Activated naive CD8-positive, alpha-beta T cell treated with anti-CD3 and anti-CD28 coated beads, Interleukin-2, amount 50 U/mL, for 24 hours (primary cell): Measurements from ENCODE around the gene AKAP8L.
"Not testable (repeated sequence)": the region's sequence is repeated elsewhere in the genome, so short reads cannot be mapped to it uniquely, and the experiment has no call there.

Experiments
- ATAC-seq: fragments of 150-1000 bp; cut with Tn5 transposase; one replicate; pipeline ENCODE4 v1.10.0; 2021
- DNase-seq: peaks from one replicate; pipeline ENCODE4 v3.0.0; 2021
- H3K27ac Mint-ChIP-seq: one replicate; pipeline ENCODE4 v1.8.0; 2021; ENCODE audit warnings: mild to moderate bottlenecking, mixed read lengths
- H3K27me3 Mint-ChIP-seq: one replicate; pipeline ENCODE4 v1.8.0; 2021; ENCODE audit warnings: mixed read lengths
- H3K36me3 Mint-ChIP-seq: one replicate; pipeline ENCODE4 v1.8.0; 2021; ENCODE audit warnings: low read depth, mixed read lengths
- H3K4me1 Mint-ChIP-seq: one replicate; pipeline ENCODE4 v1.8.0; 2021; ENCODE audit warnings: mixed read lengths
- H3K4me3 Mint-ChIP-seq: one replicate; pipeline ENCODE4 v1.8.0; 2021; ENCODE audit warnings: mild to moderate bottlenecking, moderate library complexity, mixed read lengths
- H3K9me3 Mint-ChIP-seq: one replicate; pipeline ENCODE4 v1.8.0; 2021; ENCODE audit warnings: mixed read lengths

AKAP8L gene

GRCh38 chr19:15421721-15422260 lies 3.0 kb upstream of the AKAP8L start:
- Mint-ChIP-seq H3K4me3 (no peak overlapping the region), H3K4me1 (peaks cover 22% of the 10 kb centered on the region), H3K36me3 (peaks cover 32% of the 10 kb centered on the region), H3K27ac (no peak overlapping the region), H3K9me3 (no peaks in the 10 kb centered on the region), H3K27me3 (no peaks in the 10 kb centered on the region)
- no peak for ATAC-seq
- no peak for DNase-seq

- ATAC-seq, result no peak
- Mint-ChIP-seq H3K27ac (no peak overlapping the region), H3K4me3 (no peak overlapping the region)
Observed at GRCh38 chr19:15421136-15421695, 2.4 kb upstream of the AKAP8L start.

DNA sequence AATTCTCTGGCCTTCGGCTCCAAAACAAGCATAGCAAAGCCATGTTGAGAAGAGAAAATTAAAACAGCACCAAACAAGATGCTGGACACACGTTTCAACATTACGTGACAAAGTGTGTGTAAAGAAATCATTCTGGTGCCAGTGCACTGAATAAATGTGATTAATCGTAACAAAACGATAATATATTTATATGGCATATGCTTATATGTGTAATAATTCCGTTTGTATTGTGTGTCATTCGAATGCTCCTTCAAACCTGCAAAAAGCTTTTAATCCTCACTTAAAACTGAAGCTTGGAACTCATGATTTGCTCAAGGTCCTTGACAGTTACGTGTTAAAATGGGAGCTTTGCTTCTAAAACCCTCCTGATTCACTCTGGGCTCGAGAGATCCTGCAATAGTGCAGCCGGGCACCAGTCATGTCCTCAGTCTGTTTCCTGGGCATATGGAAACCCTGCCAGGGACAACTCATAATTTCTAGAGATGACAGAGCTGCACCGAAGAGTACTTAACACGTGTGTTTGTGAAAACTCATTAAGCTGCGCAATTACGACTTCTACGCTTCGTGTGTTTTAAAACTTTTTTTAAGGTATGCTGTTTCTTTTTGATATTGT lies 731 bp upstream of the AKAP8L start:
- H3K9me3 Mint-ChIP-seq, result no peaks in the 10 kb centered on the region
- peak overlapping the region; percentile 95 for H3K4me3 Mint-ChIP-seq
- H3K27me3 Mint-ChIP-seq, result no peaks in the 10 kb centered on the region
- H3K27ac Mint-ChIP-seq, result peak overlapping the region; percentile 98
- DNase-seq (no peak), ATAC-seq (no peak)
- peaks cover 34% of the 10 kb centered on the region for H3K36me3 Mint-ChIP-seq
- H3K4me1 Mint-ChIP-seq, result peaks cover 37% of the 10 kb centered on the region

More at GRCh38 chr19:15421136-15421695, 2.4 kb upstream of the AKAP8L start:
- no peaks in the 10 kb centered on the region for H3K27me3 Mint-ChIP-seq
- H3K9me3 Mint-ChIP-seq, result no peaks in the 10 kb centered on the region
- peaks cover 27% of the 10 kb centered on the region for H3K4me1 Mint-ChIP-seq
- peaks cover 31% of the 10 kb centered on the region for H3K36me3 Mint-ChIP-seq
- DNase-seq, result no peak

DNA sequence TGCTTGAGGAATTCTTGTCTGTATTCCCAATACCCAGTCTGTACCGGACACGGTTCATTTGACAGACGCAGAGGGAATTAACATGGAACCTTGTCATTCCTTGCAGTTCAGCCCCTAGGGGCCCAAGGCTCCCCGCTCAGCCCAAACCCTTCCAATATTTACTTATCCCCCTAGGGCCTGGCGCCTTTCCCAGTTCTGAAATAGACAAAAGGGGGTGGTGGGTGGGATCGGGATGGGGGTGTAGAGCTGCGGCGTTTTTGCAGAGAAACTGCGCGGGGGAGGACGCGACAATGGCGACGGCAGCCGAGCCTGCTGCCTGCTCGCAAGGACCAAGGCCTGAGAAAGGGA lies 583 bp downstream of the AKAP8L start:
- Mint-ChIP-seq H3K4me3 (peak overlapping the region; percentile 95), H3K27me3 (no peaks in the 10 kb centered on the region), H3K27ac (peak overlapping the region; percentile 98), H3K4me1 (peaks cover 41% of the 10 kb centered on the region), H3K36me3 (peaks cover 26% of the 10 kb centered on the region), H3K9me3 (no peaks in the 10 kb centered on the region)
- ATAC-seq (no peak), DNase-seq (no peak)

DNA sequence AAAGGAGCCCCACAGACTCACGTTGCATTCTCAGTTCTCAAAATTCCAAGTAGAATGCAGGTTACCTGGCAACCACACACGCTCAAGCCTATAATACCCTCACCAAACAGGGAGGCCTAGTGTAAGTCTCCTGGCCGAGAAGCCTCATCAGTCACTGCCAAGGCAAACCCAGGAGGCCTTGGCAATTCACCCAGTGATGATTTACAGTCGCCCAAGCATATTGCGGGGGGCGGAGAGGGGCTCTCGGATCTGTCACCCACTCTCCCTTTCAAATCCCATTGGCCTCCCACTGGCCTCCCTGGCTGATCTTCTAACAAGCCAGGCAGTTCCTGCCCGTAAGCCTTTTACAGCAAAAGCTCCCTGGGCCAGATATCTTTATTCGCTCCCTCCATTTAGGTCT lies 1.1 kb downstream of the AKAP8L start:
- no peak for DNase-seq
- peaks cover 21% of the 10 kb centered on the region for H3K36me3 Mint-ChIP-seq
- H3K27me3 Mint-ChIP-seq, result no peaks in the 10 kb centered on the region
- peak overlapping the region; percentile 98 for H3K27ac Mint-ChIP-seq
- H3K4me3 Mint-ChIP-seq, result peak overlapping the region; percentile 95
- no peaks in the 10 kb centered on the region for H3K9me3 Mint-ChIP-seq
- no peak for ATAC-seq
- H3K4me1 Mint-ChIP-seq, result peaks cover 47% of the 10 kb centered on the region

DNA sequence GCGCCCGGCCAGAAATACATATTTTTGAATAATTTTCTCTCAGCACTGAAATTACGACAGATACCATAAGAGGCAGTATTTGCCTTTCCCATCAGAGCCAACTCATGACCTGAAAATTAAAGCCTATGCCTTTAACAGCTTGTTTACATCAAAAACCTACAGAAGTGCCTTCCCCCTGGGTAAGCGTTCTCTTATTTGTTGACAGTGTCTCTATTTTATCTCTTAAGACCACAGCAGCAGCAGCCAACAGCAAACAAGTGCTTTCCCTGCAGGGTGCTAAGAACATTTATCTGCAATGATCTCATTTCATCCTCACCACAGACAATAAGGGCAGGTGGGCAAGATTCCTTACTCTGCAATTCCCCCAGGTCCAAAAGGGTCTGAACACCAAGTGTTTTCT lies 6.0 kb downstream of the AKAP8L start:
- H3K27ac Mint-ChIP-seq, result no peak overlapping the region
- no peaks in the 10 kb centered on the region for H3K27me3 Mint-ChIP-seq
- ATAC-seq, result no peak
- H3K4me1 Mint-ChIP-seq, result peaks cover 38% of the 10 kb centered on the region
- peaks cover 19% of the 10 kb centered on the region for H3K36me3 Mint-ChIP-seq
- DNase-seq, result no peak
- H3K4me3 Mint-ChIP-seq, result no peak overlapping the region
- no peaks in the 10 kb centered on the region for H3K9me3 Mint-ChIP-seq

DNA sequence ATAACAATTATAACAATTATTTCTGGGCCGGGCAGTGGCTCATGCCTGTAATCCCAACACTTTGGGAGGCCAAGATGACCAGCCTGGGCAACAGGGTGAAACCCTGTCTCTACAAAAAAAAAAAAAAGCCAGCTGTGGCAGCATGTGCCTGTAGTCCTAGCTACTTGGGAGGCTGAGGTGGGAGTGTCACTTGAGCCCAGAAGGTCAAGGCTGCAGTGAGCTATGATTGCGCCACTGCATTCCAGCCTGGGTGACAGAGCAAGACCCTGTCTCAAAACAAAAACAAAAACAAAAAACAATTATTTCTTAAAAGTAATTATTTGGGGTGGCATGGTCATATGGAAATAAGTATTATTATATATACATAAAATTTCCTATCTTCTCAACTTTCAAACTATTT lies 7.4 kb downstream of the AKAP8L start:
- Mint-ChIP-seq H3K4me1 (peaks cover 38% of the 10 kb centered on the region), H3K36me3 (peaks cover 21% of the 10 kb centered on the region)
- not testable (repeated sequence) for ATAC-seq, H3K4me3 Mint-ChIP-seq, H3K27me3 Mint-ChIP-seq, H3K27ac Mint-ChIP-seq, DNase-seq, H3K9me3 Mint-ChIP-seq

DNA sequence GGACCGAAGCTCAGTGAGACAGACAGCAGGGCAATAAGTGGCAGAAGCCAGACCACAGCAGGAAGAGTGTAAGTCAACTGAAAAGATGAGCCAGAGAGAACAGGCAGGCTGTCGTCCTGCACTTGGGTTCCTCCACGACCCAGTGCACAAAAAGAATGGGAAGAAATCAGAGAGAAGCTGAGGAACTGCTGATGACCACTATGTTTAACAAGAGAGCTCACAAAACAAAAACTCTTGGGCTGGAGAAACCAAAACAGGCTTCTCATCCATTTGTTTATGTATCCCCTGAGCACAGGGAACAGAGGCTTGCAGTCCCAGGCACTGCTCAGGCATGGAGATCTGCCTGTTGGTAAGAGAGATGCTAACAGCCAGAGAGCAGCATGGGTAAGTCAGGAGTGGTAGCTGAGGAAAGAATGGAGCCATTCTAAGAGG lies 14.0 kb downstream of the AKAP8L start:
- DNase-seq, result no peak
- H3K36me3 Mint-ChIP-seq, result peaks cover 11% of the 10 kb centered on the region
- no peaks in the 10 kb centered on the region for H3K9me3 Mint-ChIP-seq
- H3K27me3 Mint-ChIP-seq, result no peaks in the 10 kb centered on the region
- H3K4me3 Mint-ChIP-seq, result no peak overlapping the region
- peak overlapping the region; percentile 5 for H3K27ac Mint-ChIP-seq
- peaks cover 33% of the 10 kb centered on the region for H3K4me1 Mint-ChIP-seq
- no peak for ATAC-seq

DNA sequence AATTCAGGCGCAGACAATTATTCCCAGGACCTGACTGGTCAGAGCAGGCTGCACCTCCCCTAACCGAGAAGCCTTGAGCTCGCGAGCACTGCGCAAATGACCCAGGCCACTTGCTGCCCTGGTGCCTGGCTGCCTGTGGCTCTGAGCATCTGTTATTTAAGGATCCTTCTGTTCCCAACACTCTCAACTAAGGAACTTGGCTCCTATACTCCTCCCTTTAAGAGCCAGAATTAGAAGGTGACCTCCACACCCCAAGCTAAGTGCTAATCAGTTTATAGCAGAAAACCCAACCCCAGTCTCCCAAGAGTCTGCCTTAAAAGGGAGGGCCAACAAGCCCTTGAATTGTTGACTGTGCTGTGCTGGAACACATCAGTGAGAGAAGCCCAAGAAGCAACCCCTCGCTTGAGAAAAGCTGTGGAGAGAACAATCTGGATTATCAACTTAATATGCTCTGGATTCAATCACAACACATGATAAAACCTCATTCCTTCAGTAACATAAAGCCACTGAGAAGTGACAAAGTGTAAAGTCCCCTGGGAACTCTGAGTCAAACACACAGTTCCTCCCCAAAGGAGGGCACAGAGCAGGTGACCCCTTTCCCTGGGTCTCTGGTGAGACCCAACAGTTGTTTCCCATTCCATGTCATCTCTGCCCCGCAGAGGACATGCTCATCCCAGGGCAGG lies 14.6 kb downstream of the AKAP8L start:
- Mint-ChIP-seq H3K4me1 (peaks cover 33% of the 10 kb centered on the region), H3K27ac (peak overlapping the region; percentile 5), H3K36me3 (peaks cover 10% of the 10 kb centered on the region), H3K9me3 (no peaks in the 10 kb centered on the region), H3K4me3 (no peak overlapping the region), H3K27me3 (no peaks in the 10 kb centered on the region)
- DNase-seq (no peak), ATAC-seq (no peak)

GRCh38 chr19:15403151-15403531 lies 15.6 kb downstream of the AKAP8L start:
- DNase-seq, result no peak
- H3K36me3 Mint-ChIP-seq, result peaks cover 7% of the 10 kb centered on the region

GRCh38 chr19:15402411-15403150 lies 16.2 kb downstream of the AKAP8L start:
- H3K27ac Mint-ChIP-seq, result no peak overlapping the region
- no peaks in the 10 kb centered on the region for H3K9me3 Mint-ChIP-seq
- H3K36me3 Mint-ChIP-seq, result peaks cover 6% of the 10 kb centered on the region
- H3K4me3 Mint-ChIP-seq, result no peak overlapping the region
- no peaks in the 10 kb centered on the region for H3K27me3 Mint-ChIP-seq
- DNase-seq, result no peak
- ATAC-seq, result no peak
- H3K4me1 Mint-ChIP-seq, result peaks cover 24% of the 10 kb centered on the region

More at GRCh38 chr19:15403151-15403531, 15.6 kb downstream of the AKAP8L start:
- H3K9me3 Mint-ChIP-seq, result no peaks in the 10 kb centered on the region
- H3K4me1 Mint-ChIP-seq, result peaks cover 29% of the 10 kb centered on the region
- no peak for ATAC-seq
- H3K27me3 Mint-ChIP-seq, result no peaks in the 10 kb centered on the region
- no peak overlapping the region for H3K27ac Mint-ChIP-seq
- no peak overlapping the region for H3K4me3 Mint-ChIP-seq

DNA sequence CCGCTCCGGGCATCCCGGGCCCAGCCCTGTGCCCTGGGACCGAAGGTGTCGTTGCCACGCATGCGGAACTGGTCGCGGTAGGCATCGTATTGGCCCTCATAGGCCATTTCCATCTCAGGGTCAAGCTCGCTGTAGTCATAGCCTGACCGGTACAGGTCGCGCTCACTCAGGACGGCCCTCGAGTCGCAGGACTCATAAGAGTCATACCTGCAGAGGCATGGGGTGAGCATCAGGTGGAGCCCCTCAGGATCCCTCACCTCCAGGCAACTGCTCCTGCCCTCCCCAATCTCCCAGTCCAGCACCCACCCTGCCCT lies 17.4 kb downstream of the AKAP8L start:
- Mint-ChIP-seq H3K4me3 (no peak overlapping the region), H3K36me3 (peaks cover 14% of the 10 kb centered on the region), H3K27me3 (no peaks in the 10 kb centered on the region), H3K9me3 (no peaks in the 10 kb centered on the region), H3K27ac (no peak overlapping the region), H3K4me1 (peaks cover 17% of the 10 kb centered on the region)
- ATAC-seq (no peak), DNase-seq (no peak)

DNA sequence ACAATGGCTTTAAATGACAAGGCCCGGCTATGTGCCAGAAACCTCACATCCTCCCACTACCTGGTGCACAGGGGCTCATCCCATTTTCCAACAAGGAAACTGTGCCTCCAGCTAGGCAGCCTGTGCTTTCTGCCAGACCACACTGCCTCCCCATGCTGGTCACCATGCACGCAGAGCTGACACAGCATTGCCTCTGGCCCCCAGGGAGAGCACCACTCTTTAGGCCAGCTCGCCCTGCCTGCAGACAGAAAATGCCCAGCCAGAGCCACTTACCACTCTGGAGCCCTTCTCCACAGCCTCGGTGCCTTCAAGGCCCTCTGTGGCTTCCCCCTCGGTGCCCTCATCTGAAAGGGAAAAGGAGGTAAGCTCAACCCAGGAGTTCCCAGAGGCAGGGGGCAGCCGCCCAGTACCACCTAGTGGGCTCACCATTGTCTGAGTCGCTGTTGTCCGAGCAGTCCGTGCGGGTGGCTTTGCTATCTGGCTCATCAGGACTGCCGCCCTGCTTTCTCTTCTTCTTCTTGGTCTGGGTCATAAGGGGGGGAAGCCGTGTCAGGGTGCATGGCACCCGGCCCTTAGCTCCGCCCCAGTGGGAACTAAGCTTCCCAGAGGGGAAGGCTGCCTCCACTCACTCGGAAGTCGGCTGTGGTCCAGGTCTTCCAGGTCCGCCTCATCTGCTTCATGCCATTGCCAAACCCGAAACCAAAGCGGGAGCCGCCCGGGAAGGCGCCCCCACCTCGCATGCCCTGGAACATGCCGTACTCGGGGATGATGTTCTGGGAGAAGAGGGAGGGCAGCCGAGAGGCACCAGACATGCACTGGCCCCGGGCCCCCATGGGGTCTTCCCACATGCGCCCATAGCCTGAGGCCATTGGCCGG lies 18.0 kb downstream of the AKAP8L start:
- Mint-ChIP-seq H3K9me3 (no peaks in the 10 kb centered on the region), H3K4me3 (no peak overlapping the region), H3K27ac (no peak overlapping the region), H3K36me3 (peaks cover 18% of the 10 kb centered on the region), H3K27me3 (no peaks in the 10 kb centered on the region), H3K4me1 (peaks cover 17% of the 10 kb centered on the region)
- DNase-seq (no peak), ATAC-seq (no peak)

- DNase-seq, result no peak
- Mint-ChIP-seq H3K27ac (no peak overlapping the region), H3K27me3 (no peaks in the 10 kb centered on the region), H3K9me3 (no peaks in the 10 kb centered on the region), H3K36me3 (peaks cover 18% of the 10 kb centered on the region), H3K4me3 (no peak overlapping the region), H3K4me1 (peaks cover 15% of the 10 kb centered on the region)
- no peak for ATAC-seq
Observed at GRCh38 chr19:15399635-15400034, 19.2 kb downstream of the AKAP8L start.
